ENCODE data around the gene USP36. TPM values are rescaled to one million over a fixed set of nuclear protein-coding genes. Genes with fewer than 3 reads are reported as not detected.
A peak's percentile ranks its signal among the peaks of the same experiment; 100 is the strongest.

USP36 gene
- total and polyA plus RNA-seq, 4 donors: 5.9 to 68.1 (median 49.0) TPM

- H3K4me3 ChIP-seq (ENCODE audit: low read length in 2 of 2): no peak overlapping the region
- 60% methylated on average over 5 of the region's 5 CpGs for WGBS, 2 donors
- no peak for ATAC-seq (ENCODE audit: low FRiP score)
Observed at GRCh38 chr17:78789149-78789662, 51.4 kb downstream of the USP36 start.

GRCh38 chr17:78788451-78788850 lies 52.2 kb downstream of the USP36 start:
- intact Hi-C loops (cut with DNase I): no loop called here
- Histone ChIP-seq H3K36me3 (ENCODE audit: control insufficient read depth in 1 of 2, insufficient read depth in 2 of 2, low read length in 1 of 2) (no peaks in the 10 kb centered on the region), H3K9me3 (ENCODE audit: control insufficient read depth, low read length) (no peaks in the 10 kb centered on the region), H3K27me3 (ENCODE audit: control insufficient read depth in 1 of 2, insufficient read depth in 2 of 2, low read length in 1 of 2) (no peaks in the 10 kb centered on the region), H3K4me1 (ENCODE audit: control insufficient read depth in 1 of 2, insufficient read depth in 2 of 2, low read length in 2 of 2) (peaks cover 0 to 2% of the 10 kb centered on the region in 2 donors), H3K4me3 (ENCODE audit: low read length in 2 of 2) (no peak overlapping the region), H3K27ac (ENCODE audit: low read depth in 1 of 2, low read length in 2 of 2) (no peak overlapping the region)
- WGBS, 2 donors: 88 to 96% methylated on average over 7 of the region's 7 CpGs
- ATAC-seq (ENCODE audit: low FRiP score): no peak
- peak; percentile 34 to 51 for DNase-seq

More at GRCh38 chr17:78789149-78789662, 51.4 kb downstream of the USP36 start:
- H3K4me1 ChIP-seq (ENCODE audit: control insufficient read depth in 1 of 2, insufficient read depth in 2 of 2, low read length in 2 of 2): peaks cover 0 to 2% of the 10 kb centered on the region in 2 donors
- no peaks in the 10 kb centered on the region for H3K36me3 ChIP-seq (ENCODE audit: control insufficient read depth in 1 of 2, insufficient read depth in 2 of 2, low read length in 1 of 2)
- intact Hi-C loops (cut with DNase I): no loop called here
- no peaks in the 10 kb centered on the region for H3K27me3 ChIP-seq (ENCODE audit: control insufficient read depth in 1 of 2, insufficient read depth in 2 of 2, low read length in 1 of 2)
- H3K27ac ChIP-seq (ENCODE audit: low read depth in 1 of 2, low read length in 2 of 2): peak overlapping the region; percentile 48 to 65
- H3K9me3 ChIP-seq (ENCODE audit: control insufficient read depth, low read length): no peaks in the 10 kb centered on the region
- peak; percentile 23 to 25 for DNase-seq

DNA sequence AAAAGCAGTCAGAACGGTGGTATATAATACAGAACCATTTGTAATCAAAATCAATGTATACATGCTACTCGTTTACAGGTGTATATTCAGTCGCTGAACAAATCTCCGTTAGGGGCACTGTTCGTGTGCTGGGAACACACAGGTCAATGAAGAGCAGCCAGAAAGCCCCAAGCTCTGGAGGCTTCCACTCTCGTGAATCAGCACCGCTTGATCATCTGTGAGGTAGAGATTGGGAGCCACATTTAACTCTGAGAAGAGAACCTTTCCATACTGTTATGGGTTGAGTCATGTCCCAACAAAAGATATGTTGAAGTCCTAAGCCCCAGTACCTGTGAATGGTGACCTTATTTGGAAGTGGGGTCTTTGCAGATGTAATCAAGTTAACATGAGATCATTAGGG lies 53.2 kb downstream of the USP36 start:
- no peaks in the 10 kb centered on the region for H3K9me3 ChIP-seq (ENCODE audit: control insufficient read depth, low read length)
- no peak for DNase-seq
- intact Hi-C loops (cut with DNase I): no loop called here
- no peak overlapping the region for H3K4me3 ChIP-seq (ENCODE audit: low read length in 2 of 2)
- WGBS, 2 donors: 88 to 94% methylated on average over 7 of the region's 7 CpGs
- H3K27me3 ChIP-seq (ENCODE audit: control insufficient read depth in 1 of 2, insufficient read depth in 2 of 2, low read length in 1 of 2): no peaks in the 10 kb centered on the region
- ATAC-seq (ENCODE audit: low FRiP score): no peak
- no peak overlapping the region for H3K27ac ChIP-seq (ENCODE audit: low read depth in 1 of 2, low read length in 2 of 2)
- H3K4me1 ChIP-seq (ENCODE audit: control insufficient read depth in 1 of 2, insufficient read depth in 2 of 2, low read length in 2 of 2): peaks cover 0 to 2% of the 10 kb centered on the region in 2 donors
- H3K36me3 ChIP-seq (ENCODE audit: control insufficient read depth in 1 of 2, insufficient read depth in 2 of 2, low read length in 1 of 2): no peaks in the 10 kb centered on the region

DNA sequence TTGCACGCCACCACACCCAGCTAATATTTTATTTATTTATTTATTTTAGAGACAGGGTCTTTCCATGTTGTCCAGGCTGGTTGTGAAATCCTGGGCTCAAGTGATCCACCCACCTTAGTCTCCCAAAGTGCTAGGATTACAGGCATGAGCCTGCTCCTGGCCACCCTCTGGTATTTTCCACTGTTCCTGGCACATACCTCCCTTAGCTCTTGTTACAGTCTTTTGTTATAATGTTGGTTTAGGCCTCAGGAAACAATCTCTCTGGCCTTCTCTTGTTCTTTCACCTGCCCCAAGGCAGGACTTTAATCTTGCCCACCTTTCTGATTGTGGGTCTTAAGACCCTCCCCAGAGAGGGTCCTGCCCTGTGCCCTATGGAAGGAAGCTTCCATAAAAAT lies 55.0 kb downstream of the USP36 start:
- DNase-seq (no peak), ATAC-seq (ENCODE audit: low FRiP score) (no peak)
- Histone ChIP-seq H3K36me3 (ENCODE audit: control insufficient read depth in 1 of 2, insufficient read depth in 2 of 2, low read length in 1 of 2) (no peaks in the 10 kb centered on the region), H3K9me3 (ENCODE audit: control insufficient read depth, low read length) (no peaks in the 10 kb centered on the region), H3K4me3 (ENCODE audit: low read length in 2 of 2) (no peak overlapping the region), H3K27me3 (ENCODE audit: control insufficient read depth in 1 of 2, insufficient read depth in 2 of 2, low read length in 1 of 2) (no peaks in the 10 kb centered on the region), H3K27ac (ENCODE audit: low read depth in 1 of 2, low read length in 2 of 2) (no peak overlapping the region), H3K4me1 (ENCODE audit: control insufficient read depth in 1 of 2, insufficient read depth in 2 of 2, low read length in 2 of 2) (peaks cover 0 to 2% of the 10 kb centered on the region in 2 donors)
- WGBS, 2 donors: 97% methylated on average over 1 of the region's 1 CpG
- intact Hi-C loops (cut with DNase I): no loop called here

- WGBS, 2 donors: 93 to 97% methylated on average over 12 of the region's 12 CpGs
Observed at GRCh38 chr17:78785011-78785662, 55.5 kb downstream of the USP36 start.

DNA sequence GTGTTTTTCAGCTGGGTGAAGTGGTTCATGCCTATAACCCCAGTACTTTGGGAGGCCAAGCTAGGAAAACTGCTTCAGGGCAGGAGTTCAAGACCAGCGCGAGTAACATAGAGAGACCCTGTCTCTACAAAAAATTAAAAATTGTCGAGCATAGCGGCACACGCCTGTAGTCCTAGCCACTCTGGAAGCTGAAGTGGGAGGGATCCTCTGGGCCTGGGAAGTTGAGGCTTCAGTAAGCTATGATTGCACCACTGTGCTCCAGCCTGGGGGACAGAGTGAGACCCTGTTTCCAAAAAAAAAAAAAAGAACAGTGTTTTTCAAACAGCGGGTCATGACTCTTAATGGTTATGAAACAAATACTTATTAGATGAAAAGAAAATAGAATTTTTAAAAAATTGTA lies 56.3 kb downstream of the USP36 start:
- Histone ChIP-seq H3K27ac (ENCODE audit: low read depth in 1 of 2, low read length in 2 of 2) (no peak overlapping the region), H3K9me3 (ENCODE audit: control insufficient read depth, low read length) (no peaks in the 10 kb centered on the region), H3K4me3 (ENCODE audit: low read length in 2 of 2) (no peak overlapping the region), H3K4me1 (ENCODE audit: control insufficient read depth in 1 of 2, insufficient read depth in 2 of 2, low read length in 2 of 2) (peaks cover 0 to 2% of the 10 kb centered on the region in 2 donors), H3K27me3 (ENCODE audit: control insufficient read depth in 1 of 2, insufficient read depth in 2 of 2, low read length in 1 of 2) (no peaks in the 10 kb centered on the region), H3K36me3 (ENCODE audit: control insufficient read depth in 1 of 2, insufficient read depth in 2 of 2, low read length in 1 of 2) (no peaks in the 10 kb centered on the region)
- intact Hi-C loops (cut with DNase I): no loop called here
- ATAC-seq (ENCODE audit: low FRiP score) (no peak), DNase-seq (no peak)
- WGBS, 2 donors: 89 to 93% methylated on average over 6 of the region's 6 CpGs

More at GRCh38 chr17:78785011-78785662, 55.5 kb downstream of the USP36 start:
- peak in 1 of 2 donors; percentile 66 for DNase-seq
- Histone ChIP-seq H3K4me1 (ENCODE audit: control insufficient read depth in 1 of 2, insufficient read depth in 2 of 2, low read length in 2 of 2) (peaks cover 0 to 2% of the 10 kb centered on the region in 2 donors), H3K27ac (ENCODE audit: low read depth in 1 of 2, low read length in 2 of 2) (no peak overlapping the region), H3K9me3 (ENCODE audit: control insufficient read depth, low read length) (no peaks in the 10 kb centered on the region), H3K36me3 (ENCODE audit: control insufficient read depth in 1 of 2, insufficient read depth in 2 of 2, low read length in 1 of 2) (no peaks in the 10 kb centered on the region), H3K4me3 (ENCODE audit: low read length in 2 of 2) (no peak overlapping the region), H3K27me3 (ENCODE audit: control insufficient read depth in 1 of 2, insufficient read depth in 2 of 2, low read length in 1 of 2) (no peaks in the 10 kb centered on the region)
- ATAC-seq (ENCODE audit: low FRiP score): no peak
- intact Hi-C loops (cut with DNase I): no loop called here

DNA sequence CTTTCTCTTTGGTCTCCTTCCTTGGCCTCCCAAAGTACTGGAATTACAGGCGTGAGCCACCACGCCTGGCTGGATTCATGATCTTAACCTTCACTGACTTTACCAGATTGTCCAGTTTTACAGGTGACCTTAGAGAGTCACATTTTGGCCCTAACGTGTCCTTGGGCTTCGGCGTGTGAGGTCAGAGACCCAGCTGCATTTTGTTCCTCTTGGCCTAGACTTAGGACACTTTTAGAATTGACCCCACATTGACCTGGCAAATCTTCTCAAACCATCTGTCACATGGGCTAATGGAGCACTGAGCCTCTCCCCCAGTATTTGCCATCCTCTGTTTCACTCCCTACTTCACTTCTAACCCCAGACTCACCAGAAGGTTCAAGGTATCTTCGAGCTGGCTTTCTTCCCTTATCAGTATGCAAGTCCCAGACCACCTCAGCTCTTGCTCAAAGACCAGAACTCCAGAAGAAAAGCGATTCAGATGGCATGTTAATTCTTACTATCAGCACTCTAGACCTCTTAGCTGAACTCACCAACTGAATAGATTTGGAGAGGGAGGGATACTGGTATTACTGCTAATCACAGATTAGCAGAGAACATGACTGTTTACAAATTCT lies 56.8 kb downstream of the USP36 start:
- H3K27ac ChIP-seq (ENCODE audit: low read depth in 1 of 2, low read length in 2 of 2): no peak overlapping the region
- WGBS, 2 donors: 85 to 87% methylated on average over 7 of the region's 7 CpGs
- peak in 1 of 2 donors; percentile 24 for DNase-seq

DNA sequence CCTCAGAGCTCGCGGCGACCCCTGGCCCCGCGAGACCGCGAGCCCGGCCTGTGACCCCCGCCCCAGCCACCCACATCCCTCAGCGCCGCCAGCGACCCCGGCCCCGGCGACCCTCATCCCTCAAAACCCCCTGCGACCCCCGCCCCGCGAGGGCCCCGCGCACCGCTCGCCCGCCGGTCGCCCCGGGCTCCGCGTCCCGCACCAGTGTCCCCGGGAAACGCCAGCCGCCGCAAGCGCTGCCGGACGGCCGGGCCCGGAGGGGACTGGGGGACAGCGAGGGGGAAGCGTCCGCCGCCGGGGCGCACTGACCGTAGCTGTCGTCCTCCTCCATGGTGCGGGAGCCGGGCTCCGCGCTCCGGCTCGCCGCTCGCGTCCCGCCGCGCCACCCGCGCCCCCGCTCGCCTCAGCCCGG lies 58.7 kb downstream of the USP36 start, which contains the start of gene CYTH1:
Gene CYTH1, minus strand, starts transcription at position 381 of the 412 bp plus-strand sequence. Its CDS starts 50 bp downstream, at position 331.
- no peak for ATAC-seq (ENCODE audit: low FRiP score)
- WGBS, 2 donors: 0 to 1% methylated on average over 27 to 64 of the region's 64 CpGs
- H3K36me3 ChIP-seq (ENCODE audit: control insufficient read depth in 1 of 2, insufficient read depth in 2 of 2, low read length in 1 of 2): no peaks in the 10 kb centered on the region
- DNase-seq: no peak
- no peaks in the 10 kb centered on the region for H3K4me1 ChIP-seq (ENCODE audit: control insufficient read depth in 1 of 2, insufficient read depth in 2 of 2, low read length in 2 of 2)
- intact Hi-C loops (cut with DNase I): no loop called here
- H3K4me3 ChIP-seq (ENCODE audit: low read length in 2 of 2): peak within 1 kb of the TSS; percentile 91 to 94
- H3K27ac ChIP-seq (ENCODE audit: low read depth in 1 of 2, low read length in 2 of 2): peak within 1 kb of the TSS in 1 of 2 donors; percentile 72
- no peaks in the 10 kb centered on the region for H3K9me3 ChIP-seq (ENCODE audit: control insufficient read depth, low read length)
- H3K27me3 ChIP-seq (ENCODE audit: control insufficient read depth in 1 of 2, insufficient read depth in 2 of 2, low read length in 1 of 2): no peaks in the 10 kb centered on the region

More for the DNA sequence above, 56.8 kb downstream of the USP36 start:
- intact Hi-C loops (cut with DNase I): no loop called here
- Histone ChIP-seq H3K4me1 (ENCODE audit: control insufficient read depth in 1 of 2, insufficient read depth in 2 of 2, low read length in 2 of 2) (no peaks in the 10 kb centered on the region), H3K4me3 (ENCODE audit: low read length in 2 of 2) (no peak overlapping the region), H3K36me3 (ENCODE audit: control insufficient read depth in 1 of 2, insufficient read depth in 2 of 2, low read length in 1 of 2) (no peaks in the 10 kb centered on the region), H3K27me3 (ENCODE audit: control insufficient read depth in 1 of 2, insufficient read depth in 2 of 2, low read length in 1 of 2) (no peaks in the 10 kb centered on the region), H3K9me3 (ENCODE audit: control insufficient read depth, low read length) (no peaks in the 10 kb centered on the region)
- ATAC-seq (ENCODE audit: low FRiP score): no peak

Measured in aorta (tissue), 5 donors.